Activated CD4-positive, alpha-beta T cell treated with anti-CD3 and anti-CD28 coated beads, Interleukin-2, amount 50 U/mL, for 24 hours (primary cell): ENCODE results near the gene SOX9.

Experiments
- DNase-seq, 2 donors: peaks; one replicate each; pipeline ENCODE4 v3.0.0-alpha.2; 2020; ENCODE audit warnings: low read depth in 1 of 2, low spot score in 1 of 2

SOX9 gene

GRCh38 chr17:72120642-72121163, at the start of gene SOX9:
Gene SOX9, plus strand, starts transcription at chr17:72121020. Its CDS starts 372 bp downstream, at chr17:72121392.
- DNase-seq: no peak

- DNase-seq: no peak
These were observed 49.5 kb upstream of the SOX9 start for GRCh38 chr17:72071330-72071729.

- DNase-seq: no peak
These were observed 44.7 kb upstream of the SOX9 start for GRCh38 chr17:72075995-72076677.

GRCh38 chr17:72076678-72077030, 44.2 kb upstream of the SOX9 start:
- DNase-seq: no peak

- DNase-seq: no peak
These were observed 43.4 kb upstream of the SOX9 start for GRCh38 chr17:72077326-72077960.

GRCh38 chr17:72079700-72080099, 41.1 kb upstream of the SOX9 start:
- DNase-seq: no peak

- DNase-seq: no peak
These were observed 32.9 kb upstream of the SOX9 start for GRCh38 chr17:72087876-72088275.

GRCh38 chr17:72089453-72089987, 31.3 kb upstream of the SOX9 start:
- no peak for DNase-seq

- DNase-seq: no peak
These were observed 30.7 kb upstream of the SOX9 start for GRCh38 chr17:72090108-72090507.

- no peak for DNase-seq
These were observed 28.0 kb upstream of the SOX9 start for GRCh38 chr17:72092710-72093322.

GRCh38 chr17:72093707-72094106, 27.1 kb upstream of the SOX9 start:
- no peak for DNase-seq

- DNase-seq: no peak
These were observed 25.5 kb upstream of the SOX9 start for GRCh38 chr17:72095316-72095715.

GRCh38 chr17:72097144-72097543, 23.7 kb upstream of the SOX9 start:
- DNase-seq: no peak

- no peak for DNase-seq
These were observed 20.9 kb upstream of the SOX9 start for GRCh38 chr17:72099919-72100318.

- DNase-seq: no peak
These were observed 20.4 kb upstream of the SOX9 start for GRCh38 chr17:72100470-72100869.

- no peak for DNase-seq
These were observed 19.3 kb upstream of the SOX9 start for GRCh38 chr17:72101526-72101925.

- no peak for DNase-seq
These were observed 18.5 kb upstream of the SOX9 start for GRCh38 chr17:72102366-72102765.

GRCh38 chr17:72104164-72104862, 16.5 kb upstream of the SOX9 start:
- no peak for DNase-seq

- no peak for DNase-seq
These were observed 16.0 kb upstream of the SOX9 start for GRCh38 chr17:72104863-72105234.

GRCh38 chr17:72107100-72107499, 13.7 kb upstream of the SOX9 start:
- DNase-seq: no peak

GRCh38 chr17:72110231-72110941, 10.4 kb upstream of the SOX9 start:
- no peak for DNase-seq
